ENCODE measurements around the gene PHB1.
A peak's percentile ranks its signal among the peaks of the same experiment; 100 is the strongest.

PHB1 gene

GRCh38 chr17:49414622-49415350, at the start of gene PHB1:
TSS of gene PHB1 (minus strand) at chr17:49414882. CDS start at chr17:49413264, 1,618 bp downstream.
- peak; percentile 97 to 99 (median 98) for DNase-seq

DNA sequence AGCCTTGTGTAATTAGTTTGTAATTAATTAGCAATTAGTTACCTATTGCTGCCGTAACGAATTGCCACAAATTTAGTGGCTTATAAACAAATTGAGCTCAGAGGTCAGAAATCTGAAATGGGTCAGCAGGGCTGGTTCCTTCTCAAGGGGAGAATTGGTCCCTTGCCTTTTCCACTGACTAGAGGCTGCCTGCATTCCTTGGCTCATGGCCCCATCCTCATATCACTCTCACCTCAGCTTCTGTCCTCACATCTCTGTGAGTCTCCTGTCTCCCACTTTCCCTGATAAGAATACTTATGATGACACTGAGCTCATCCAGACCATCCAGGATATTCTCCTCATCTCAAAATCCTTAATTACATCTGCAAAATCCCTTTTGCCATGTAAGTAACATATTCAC, 49.4 kb upstream of the PHB1 start:
- no peak for DNase-seq

DNA sequence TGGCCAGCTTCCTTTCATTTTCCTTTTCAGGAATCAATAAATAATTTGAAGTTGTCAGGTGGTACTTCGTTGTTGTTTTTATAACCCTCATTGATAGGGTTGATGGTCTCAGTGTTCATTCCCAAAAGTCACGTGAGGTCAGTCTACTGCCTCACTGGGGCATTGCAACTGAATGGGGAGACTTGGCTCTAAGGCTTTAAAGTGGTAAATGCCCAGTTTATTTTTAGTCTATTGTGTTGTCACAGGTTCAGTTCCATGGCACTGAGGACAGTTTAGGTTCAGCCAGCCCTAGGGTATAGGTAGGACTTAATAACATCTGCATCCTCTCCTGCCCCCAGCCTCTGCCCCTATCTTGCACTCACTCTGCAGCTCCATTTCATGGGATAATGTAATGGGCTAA, 46.9 kb upstream of the PHB1 start:
- DNase-seq: no peak

DNA sequence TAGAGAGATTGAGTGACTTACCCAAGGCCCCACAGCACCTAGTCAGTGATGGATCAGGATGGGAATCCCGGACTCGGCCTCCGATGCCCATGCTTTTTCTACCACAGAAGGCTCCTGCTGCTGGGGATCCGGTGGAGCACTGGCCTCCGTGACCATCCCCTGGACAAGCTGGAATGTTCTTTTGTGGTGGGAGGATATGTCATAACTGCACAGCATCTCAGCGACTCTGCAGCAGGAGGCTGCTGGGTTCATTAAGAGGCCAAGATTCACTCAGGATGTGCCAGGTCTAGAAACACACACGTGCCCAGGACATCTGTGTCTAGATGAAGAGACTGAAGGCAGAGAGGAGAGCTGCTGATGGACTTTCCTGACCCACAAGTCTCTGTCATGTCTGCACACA, 45.7 kb upstream of the PHB1 start:
- no peak for DNase-seq

GRCh38 chr17:49459401-49459984, 44.8 kb upstream of the PHB1 start:
- no peak for DNase-seq

DNA sequence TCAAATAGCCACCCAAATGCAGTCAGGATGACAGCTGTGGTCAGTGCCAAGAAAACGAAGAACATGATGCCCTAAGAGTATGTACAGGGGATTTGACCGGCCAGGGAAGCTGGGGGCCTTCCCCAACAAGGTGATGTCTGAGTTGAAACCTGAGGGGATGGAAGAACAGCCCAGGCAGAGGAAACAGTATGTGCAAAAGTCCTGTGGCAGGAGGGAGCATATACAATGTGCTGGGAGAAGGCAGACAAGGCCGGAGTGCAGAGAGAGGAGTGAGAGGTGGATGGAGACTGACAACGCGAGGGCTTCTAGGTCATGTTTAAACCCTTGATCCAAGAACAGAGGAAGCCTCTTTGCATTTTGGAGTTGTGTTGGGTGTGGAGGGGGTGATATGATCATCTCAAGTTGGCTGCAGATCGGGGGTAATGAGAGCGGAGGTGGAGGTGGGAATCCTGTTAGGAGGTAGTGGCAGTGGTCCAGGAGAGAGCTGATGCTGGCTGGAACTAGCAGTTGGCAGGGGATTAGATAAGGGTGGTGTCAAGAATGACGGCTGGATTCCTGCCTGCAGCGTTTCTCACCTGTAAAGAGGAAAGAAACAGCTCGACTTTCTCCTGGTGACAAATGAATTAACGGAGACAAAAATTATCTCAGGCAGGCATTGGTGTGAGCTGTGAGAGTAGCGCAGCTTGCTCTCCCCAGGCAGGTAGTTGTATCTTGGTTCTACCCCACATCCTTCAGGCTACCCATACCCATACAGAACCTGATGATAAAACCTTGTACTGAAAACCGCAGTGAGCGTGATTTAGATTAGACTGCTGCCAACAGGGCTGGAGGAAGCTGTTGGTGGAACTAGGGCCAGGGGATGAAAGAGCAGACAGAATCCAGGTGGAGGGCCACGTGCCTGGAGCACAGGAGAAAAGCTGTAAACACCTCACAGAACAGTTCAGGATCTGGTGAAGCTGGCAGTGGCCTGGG, 43.2 kb upstream of the PHB1 start:
- no peak for DNase-seq

GRCh38 chr17:49456183-49456965, 41.7 kb upstream of the PHB1 start:
- DNase-seq: no peak

DNA sequence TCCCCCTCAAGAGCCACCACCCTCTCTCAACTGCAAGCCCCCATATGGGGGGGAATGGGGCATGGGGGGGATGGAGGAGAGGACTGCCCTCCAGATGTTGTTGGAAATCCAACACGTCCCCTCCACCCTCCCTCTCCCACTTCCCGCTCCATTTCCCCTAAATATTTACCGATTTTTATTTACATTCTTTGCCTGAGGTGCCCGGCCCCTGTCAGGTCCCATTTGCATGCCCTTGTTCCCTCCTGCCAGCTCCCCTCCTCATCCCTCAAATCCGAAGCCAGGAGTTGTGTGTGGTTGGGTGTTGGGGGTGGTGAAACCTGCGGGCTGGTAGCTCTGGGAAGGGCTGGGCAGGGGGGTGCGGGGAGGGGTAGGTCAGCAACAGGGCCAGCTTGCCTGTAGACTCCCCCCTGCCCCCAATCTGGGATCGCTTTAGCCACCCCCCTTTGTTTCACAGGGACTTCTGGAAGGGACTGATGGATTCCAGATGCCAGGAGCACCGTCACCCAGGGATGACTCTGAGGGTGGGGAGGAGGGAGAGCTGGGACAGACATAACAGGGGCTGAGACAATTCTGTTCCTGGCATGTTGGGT, 40.7 kb upstream of the PHB1 start:
- no peak for DNase-seq

GRCh38 chr17:49454050-49454449, 39.4 kb upstream of the PHB1 start:
- DNase-seq: no peak

DNA sequence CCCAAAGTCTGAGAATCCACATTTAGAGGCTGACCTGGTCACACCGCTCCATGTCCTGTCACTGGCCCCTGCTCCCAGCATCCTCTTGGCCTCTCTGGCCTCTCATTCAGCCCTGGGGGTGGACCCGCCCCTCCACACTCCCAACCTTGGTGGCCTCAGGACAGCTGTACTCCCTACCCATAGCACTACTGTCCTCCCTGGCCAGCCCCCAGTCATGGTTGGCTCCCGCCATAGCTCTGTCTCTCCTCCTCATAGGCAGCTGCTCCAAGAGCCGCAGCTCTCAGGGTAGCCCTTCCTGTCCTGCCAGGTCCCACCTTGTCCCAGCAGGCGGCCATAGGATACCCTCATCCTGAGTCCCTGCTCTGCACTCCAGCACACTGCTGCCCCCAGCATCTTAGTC, 38.0 kb upstream of the PHB1 start:
- no peak for DNase-seq

- no peak for DNase-seq
Measured at GRCh38 chr17:49452201-49452600, 37.5 kb upstream of the PHB1 start.

DNA sequence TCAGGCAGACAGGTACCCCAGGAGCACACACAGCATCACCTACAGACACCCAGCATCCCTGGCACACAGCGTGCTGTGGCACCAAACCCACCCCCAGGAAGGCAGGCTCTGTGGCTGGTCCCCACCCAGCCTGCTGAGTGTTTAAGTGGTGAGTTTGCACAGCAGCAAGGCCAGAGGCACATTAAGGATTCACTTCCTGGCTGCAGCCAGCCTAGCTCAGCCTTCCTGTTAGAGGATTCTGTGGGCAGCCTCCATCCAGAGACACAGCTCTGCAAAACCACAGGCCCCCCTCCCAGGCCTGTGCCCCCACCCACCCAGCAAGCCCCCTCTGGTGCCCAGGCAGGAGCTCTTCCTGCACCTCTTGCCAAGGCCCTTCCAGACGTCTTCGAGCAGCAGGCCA, 36.1 kb upstream of the PHB1 start:
- DNase-seq: no peak

GRCh38 chr17:49450181-49450580, 35.5 kb upstream of the PHB1 start:
- no peak for DNase-seq

GRCh38 chr17:49447628-49448302, 33.1 kb upstream of the PHB1 start:
- no peak for DNase-seq

GRCh38 chr17:49445591-49445990, 30.9 kb upstream of the PHB1 start:
- no peak for DNase-seq

DNA sequence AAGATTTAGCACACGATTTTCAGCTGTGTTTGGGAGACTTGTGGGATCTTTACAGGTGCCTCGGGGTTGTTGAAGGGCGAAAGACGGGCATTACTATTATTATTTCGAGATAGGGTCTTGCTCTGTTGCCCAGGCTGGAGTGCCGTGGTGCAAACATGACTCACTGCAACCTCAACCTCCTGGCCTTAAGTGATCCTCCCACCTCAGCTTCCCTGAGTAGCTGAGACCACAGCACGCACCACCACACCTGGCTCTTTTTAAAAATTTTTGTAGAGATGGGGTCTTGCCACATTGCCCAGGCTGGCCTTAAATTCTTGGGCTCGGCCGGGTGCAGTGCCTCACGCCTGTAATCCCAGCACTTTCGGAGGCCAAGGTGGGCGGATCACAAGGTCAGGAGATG, 29.7 kb upstream of the PHB1 start:
- DNase-seq: no peak

DNA sequence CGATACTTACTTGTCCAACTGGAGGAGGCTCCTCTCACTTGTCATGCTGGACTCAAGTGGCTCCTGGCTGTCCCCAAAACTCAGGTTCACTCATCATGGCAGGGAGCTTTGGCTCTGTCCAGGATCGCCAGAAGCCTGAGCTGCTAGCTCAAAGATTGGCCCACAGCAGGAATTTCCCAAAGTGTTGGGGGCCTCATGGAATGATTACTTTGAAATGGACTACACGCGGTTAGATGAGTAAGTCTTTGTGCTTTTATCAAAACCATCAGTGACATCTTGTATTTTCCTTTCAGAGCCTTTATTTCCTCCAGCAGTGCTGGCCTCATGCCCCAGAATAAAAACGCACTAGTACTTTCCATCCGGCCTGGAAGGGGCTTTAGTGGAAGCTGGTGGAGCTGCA, 29.2 kb upstream of the PHB1 start:
- no peak for DNase-seq

DNA sequence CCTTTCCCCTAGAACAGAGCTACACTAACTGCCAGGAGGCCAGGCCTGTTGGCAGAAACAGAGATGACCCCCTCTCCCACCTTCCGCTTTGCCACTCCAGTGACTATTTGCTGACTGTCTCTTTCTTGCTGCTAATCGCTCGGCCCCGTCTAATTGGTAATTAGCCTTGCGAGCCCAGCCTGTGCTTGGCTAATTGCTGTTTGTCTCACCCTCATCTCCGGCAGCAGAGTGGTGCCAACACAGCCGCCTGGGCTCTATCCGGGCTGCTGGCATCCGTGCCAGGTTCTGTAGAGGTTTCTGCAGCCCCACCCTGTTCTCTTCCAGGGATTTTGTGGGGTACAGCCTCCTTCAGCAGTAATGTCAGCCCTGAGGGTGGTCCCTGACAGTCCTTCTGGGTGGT, 27.4 kb upstream of the PHB1 start:
- peak in 2 of 3 experiments; percentile 12 to 44 for DNase-seq

DNA sequence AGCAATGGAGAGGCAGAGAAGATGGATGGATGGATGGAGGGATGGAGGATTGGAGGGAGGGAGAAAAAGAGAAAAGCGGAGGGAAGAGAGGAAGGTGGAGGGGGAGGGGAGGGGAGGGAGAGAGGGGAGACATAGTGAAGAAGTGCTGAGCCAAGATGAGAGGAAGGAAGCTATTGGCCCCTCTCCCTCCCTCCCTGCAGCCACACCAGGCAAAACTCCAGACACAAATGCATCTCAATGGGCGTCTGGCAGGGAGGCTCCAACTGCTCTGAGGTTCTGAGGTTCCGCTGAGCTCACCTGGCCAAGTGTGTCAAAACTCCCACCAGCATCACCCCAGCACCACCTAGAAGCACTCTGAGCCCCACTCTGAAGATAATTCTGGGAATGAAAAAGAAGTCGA, 26.9 kb upstream of the PHB1 start:
- DNase-seq: no peak

- no peak for DNase-seq
Measured at GRCh38 chr17:49440581-49440980, 25.9 kb upstream of the PHB1 start.

- no peak for DNase-seq
Measured at GRCh38 chr17:49439673-49440571, 25.2 kb upstream of the PHB1 start.

Measured in NCI-H1417 (cell line).